ENCODE data around the gene TGM5. TPM values are rescaled to one million over a fixed set of nuclear protein-coding genes. Genes with fewer than 3 reads are reported as not detected.

Gene TGM5
- total and polyA plus RNA-seq, 7 experiments from 2014 or later = 0.27 TPM; not detected in 6

DNA sequence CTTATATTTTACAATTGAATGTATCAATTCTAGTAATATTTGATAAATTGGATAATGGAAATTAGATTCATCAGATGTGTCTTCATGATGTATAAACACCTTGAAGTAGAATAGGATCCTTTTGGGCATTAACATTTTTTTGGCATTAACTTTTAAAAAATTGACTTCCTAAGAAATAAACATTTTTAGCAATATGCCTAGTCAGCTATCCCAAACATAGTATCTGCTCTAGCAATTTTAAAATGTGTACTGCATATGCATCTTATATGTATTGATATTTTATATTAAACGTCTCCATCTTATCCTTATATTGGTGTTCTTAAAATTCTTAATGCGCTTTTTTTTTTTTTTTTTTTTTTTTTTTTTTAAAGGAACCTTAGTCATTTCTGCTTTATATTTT lies 73.0 kb downstream of the TGM5 start:
- Mint-ChIP-seq H3K27ac (no peak overlapping the region), H3K4me3 (no peak overlapping the region), H3K36me3 (peaks cover 30 to 59% (median 49%) of the 10 kb centered on the region in 5 donors), H3K4me1 (peaks cover 4 to 24% (median 10%) of the 10 kb centered on the region in 7 donors), H3K9me3 (peaks cover 0 to 9% (median 4%) of the 10 kb centered on the region in 11 donors), H3K27me3 (no peaks in the 10 kb centered on the region)
- DNase-seq (no peak), ATAC-seq (no peak)
- ChIA-PET POLR2A (interaction anchor here (2.6 kb wide), 1 partner anchor 8 kb away, joined by 8 read pairs; the partner anchor contains the start of gene CCNDBP1), CTCF (interaction anchor here (1.3 kb wide), 1 partner anchor 11 kb away, joined by 4 read pairs; no protein-coding TSS in a partner anchor)
- no peak overlapping the region for H3K27ac ChIP-seq (ENCODE audit: low read depth, low read length)
- H3K27me3 ChIP-seq (ENCODE audit: control insufficient read depth in 2 of 2, insufficient read depth in 2 of 2, low read length in 2 of 2) = no peaks in the 10 kb centered on the region
- no peaks in the 10 kb centered on the region for H3K9me3 ChIP-seq (ENCODE audit: control insufficient read depth in 2 of 3, low read length in 3 of 3)
- peaks cover 28 to 79% (median 45%) of the 10 kb centered on the region in 3 experiments for H3K36me3 ChIP-seq (ENCODE audit: control insufficient read depth in 2 of 3, insufficient read depth in 3 of 3, low read length in 3 of 3)
- H3K4me3 ChIP-seq (ENCODE audit: low read length) = no peak overlapping the region
- intact Hi-C loops (cut with micrococcal nuclease) = no loop called here
- H3K4me1 ChIP-seq (ENCODE audit: control insufficient read depth in 2 of 2, insufficient read depth in 2 of 2, low read length in 2 of 2) = no peaks in the 10 kb centered on the region

DNA sequence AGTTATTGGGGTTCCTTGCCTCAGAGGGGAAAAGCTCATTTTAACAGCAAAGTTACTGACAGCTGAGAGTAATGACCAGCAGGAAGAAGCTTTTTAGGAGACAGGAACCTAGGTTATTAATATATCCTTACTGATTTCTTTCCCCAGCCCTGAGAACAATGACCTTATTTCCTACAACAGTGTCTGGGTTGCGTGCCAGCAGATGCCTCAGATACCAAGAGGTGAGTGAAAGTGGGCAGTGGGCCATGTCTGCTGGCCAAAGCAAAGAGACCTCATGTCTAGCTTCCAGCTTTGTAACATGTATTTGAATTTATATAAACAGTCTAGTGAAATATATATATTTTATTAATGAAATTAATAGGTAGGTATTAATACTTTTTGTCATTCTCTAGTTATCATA lies 76.5 kb downstream of the TGM5 start:
- Histone ChIP-seq H3K27ac (ENCODE audit: low read depth, low read length) (no peak overlapping the region), H3K4me1 (ENCODE audit: control insufficient read depth in 2 of 2, insufficient read depth in 2 of 2, low read length in 2 of 2) (peaks cover 11 to 22% of the 10 kb centered on the region in 2 donors), H3K36me3 (ENCODE audit: control insufficient read depth in 2 of 3, insufficient read depth in 3 of 3, low read length in 3 of 3) (peaks cover 23 to 58% (median 41%) of the 10 kb centered on the region in 3 experiments), H3K9me3 (ENCODE audit: control insufficient read depth in 2 of 3, low read length in 3 of 3) (no peaks in the 10 kb centered on the region), H3K4me3 (ENCODE audit: low read length) (no peak overlapping the region), H3K27me3 (ENCODE audit: control insufficient read depth in 2 of 2, insufficient read depth in 2 of 2, low read length in 2 of 2) (no peaks in the 10 kb centered on the region)
- no peaks in the 10 kb centered on the region for H3K27me3 Mint-ChIP-seq
- H3K4me1 Mint-ChIP-seq = peaks cover 19 to 54% (median 36%) of the 10 kb centered on the region in 7 donors
- DNase-seq (no peak), ATAC-seq (no peak)
- peaks cover 12 to 36% (median 34%) of the 10 kb centered on the region in 5 donors for H3K36me3 Mint-ChIP-seq
- intact Hi-C loops (cut with micrococcal nuclease) = no loop called here
- ChIA-PET CTCF (interaction anchor here (1.3 kb wide), 1 partner anchor 14 kb away, joined by 6 read pairs; no protein-coding TSS in a partner anchor), POLR2A (interaction anchor here (0.5 kb wide), 1 partner anchor 51 kb away, joined by 5 read pairs; no protein-coding TSS in a partner anchor)
- no peak overlapping the region for H3K4me3 Mint-ChIP-seq
- no peaks in the 10 kb centered on the region for H3K9me3 Mint-ChIP-seq
- no peak overlapping the region for H3K27ac Mint-ChIP-seq

DNA sequence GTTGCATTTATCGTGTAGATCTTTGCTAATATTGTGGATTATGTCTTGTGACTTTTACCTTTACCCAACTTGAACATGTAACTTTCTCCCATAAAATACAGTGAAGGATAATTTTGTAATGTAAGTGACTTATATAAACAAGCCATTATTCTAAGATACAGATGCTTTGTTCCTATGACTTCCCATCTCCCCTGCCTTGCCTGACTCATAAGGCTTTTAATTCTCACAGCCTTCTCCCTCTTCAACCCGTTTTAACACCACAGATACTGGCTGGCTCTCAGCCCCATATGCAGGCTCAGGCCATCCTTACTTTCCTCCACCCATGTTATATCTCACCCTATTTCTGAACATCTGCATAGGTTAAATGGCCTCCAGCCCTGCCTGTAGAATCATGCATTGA lies 77.4 kb downstream of the TGM5 start:
- ChIA-PET POLR2A (no interaction called here), CTCF (no interaction called here)
- ATAC-seq (no peak), DNase-seq (no peak)
- peaks cover 12 to 32% (median 26%) of the 10 kb centered on the region in 5 donors for H3K36me3 Mint-ChIP-seq
- peaks cover 16 to 22% of the 10 kb centered on the region in 2 donors for H3K4me1 ChIP-seq (ENCODE audit: control insufficient read depth in 2 of 2, insufficient read depth in 2 of 2, low read length in 2 of 2)
- no peaks in the 10 kb centered on the region for H3K9me3 Mint-ChIP-seq
- H3K27me3 Mint-ChIP-seq = no peaks in the 10 kb centered on the region
- H3K4me3 ChIP-seq (ENCODE audit: low read length) = no peak overlapping the region
- intact Hi-C loops (cut with micrococcal nuclease) = loop anchor here (5.0 to 10.0 kb wide), 5 partner anchors 37 to 1217 kb away; partner anchors contain the start of genes EHD4 (in 1 of the 2), MAP1A (in 1 of the 2) and STARD9 (in 1 of the 2)
- peaks cover 23 to 50% (median 41%) of the 10 kb centered on the region in 3 experiments for H3K36me3 ChIP-seq (ENCODE audit: control insufficient read depth in 2 of 3, insufficient read depth in 3 of 3, low read length in 3 of 3)
- H3K4me3 Mint-ChIP-seq = peak overlapping the region in 3 of 10 donors; percentile 2 to 57 (median 40)
- no peaks in the 10 kb centered on the region for H3K9me3 ChIP-seq (ENCODE audit: control insufficient read depth in 2 of 3, low read length in 3 of 3)
- peak overlapping the region in 2 of 9 donors; percentile 0 to 5 for H3K27ac Mint-ChIP-seq
- H3K27me3 ChIP-seq (ENCODE audit: control insufficient read depth in 2 of 2, insufficient read depth in 2 of 2, low read length in 2 of 2) = no peaks in the 10 kb centered on the region
- H3K4me1 Mint-ChIP-seq = peaks cover 19 to 63% (median 39%) of the 10 kb centered on the region in 7 donors
- H3K27ac ChIP-seq (ENCODE audit: low read depth, low read length) = no peak overlapping the region

- peaks cover 12 to 31% (median 21%) of the 10 kb centered on the region in 5 donors for H3K36me3 Mint-ChIP-seq
- POLR2A ChIA-PET = no interaction called here
Observed at GRCh38 chr15:43187544-43188155, 79.1 kb downstream of the TGM5 start.

DNA sequence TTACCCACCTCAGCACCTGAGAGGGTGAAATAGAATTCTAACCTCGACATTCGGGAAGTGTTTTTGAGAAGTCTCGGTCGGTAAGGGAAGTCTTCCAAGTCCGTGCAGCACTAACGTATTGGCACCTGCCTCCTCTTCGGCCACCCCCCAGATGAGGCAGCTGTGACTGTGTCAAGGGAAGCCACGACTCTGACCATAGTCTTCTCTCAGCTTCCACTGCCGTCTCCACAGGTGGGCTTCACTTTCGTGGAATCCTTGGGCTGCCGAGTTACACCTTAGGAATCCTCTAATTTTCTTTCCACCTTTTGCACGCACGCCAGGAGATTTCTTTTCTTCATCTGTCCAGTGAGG lies 80.8 kb downstream of the TGM5 start:
- ChIA-PET POLR2A (interaction anchor here (0.9 to 2.8 kb wide), 6 partner anchors 8 to 144 kb away, joined by 3 to 12 read pairs (median 5); partner anchors contain the start of genes LCMT2 and UBR1), CTCF (interaction anchor here (1.1 kb wide), 2 partner anchors 17 to 100 kb away, joined by 3 to 8 read pairs; no protein-coding TSS in a partner anchor)
- Histone ChIP-seq H3K36me3 (ENCODE audit: control insufficient read depth in 2 of 3, insufficient read depth in 3 of 3, low read length in 3 of 3) (peaks cover 10 to 20% (median 16%) of the 10 kb centered on the region in 3 experiments), H3K4me3 (ENCODE audit: low read length) (peak overlapping the region; percentile 91), H3K27me3 (ENCODE audit: control insufficient read depth in 2 of 2, insufficient read depth in 2 of 2, low read length in 2 of 2) (no peaks in the 10 kb centered on the region), H3K4me1 (ENCODE audit: control insufficient read depth in 2 of 2, insufficient read depth in 2 of 2, low read length in 2 of 2) (peaks cover 16 to 22% of the 10 kb centered on the region in 2 donors), H3K27ac (ENCODE audit: low read depth, low read length) (peak overlapping the region; percentile 95), H3K9me3 (ENCODE audit: control insufficient read depth in 2 of 3, low read length in 3 of 3) (no peaks in the 10 kb centered on the region)
- H3K9me3 Mint-ChIP-seq = no peaks in the 10 kb centered on the region
- peaks cover 19 to 58% (median 39%) of the 10 kb centered on the region in 7 donors for H3K4me1 Mint-ChIP-seq
- peak overlapping the region; percentile 90 to 98 (median 96) for H3K4me3 Mint-ChIP-seq
- intact Hi-C loops (cut with micrococcal nuclease) = loop anchor here (5.0 to 10.0 kb wide), 5 partner anchors 34 to 1214 kb away; partner anchors contain the start of genes EHD4 (in 1 of the 2), MAP1A (in 1 of the 2) and STARD9 (in 1 of the 2)
- DNase-seq (no peak), ATAC-seq (peak; percentile 6)
- peak overlapping the region; percentile 95 to 99 (median 98) for H3K27ac Mint-ChIP-seq
- no peaks in the 10 kb centered on the region for H3K27me3 Mint-ChIP-seq
- peaks cover 7 to 23% (median 12%) of the 10 kb centered on the region in 5 donors for H3K36me3 Mint-ChIP-seq

More at GRCh38 chr15:43187544-43188155, 79.1 kb downstream of the TGM5 start:
- no peak for ATAC-seq
- no peaks in the 10 kb centered on the region for H3K9me3 ChIP-seq (ENCODE audit: control insufficient read depth in 2 of 3, low read length in 3 of 3)
- H3K36me3 ChIP-seq (ENCODE audit: control insufficient read depth in 2 of 3, insufficient read depth in 3 of 3, low read length in 3 of 3) = peaks cover 19 to 37% (median 30%) of the 10 kb centered on the region in 3 experiments
- no peaks in the 10 kb centered on the region for H3K9me3 Mint-ChIP-seq
- peak in 7 of 9 donors; percentile 16 to 61 (median 39) for DNase-seq
- H3K27me3 ChIP-seq (ENCODE audit: control insufficient read depth in 2 of 2, insufficient read depth in 2 of 2, low read length in 2 of 2) = no peaks in the 10 kb centered on the region
- intact Hi-C loops (cut with micrococcal nuclease) = loop anchor here (1.0 to 10.0 kb wide), 8 partner anchors 17 to 1215 kb away; partner anchors contain the start of genes EHD4 (in 1 of the 2), MAP1A (in 1 of the 2) and STARD9 (in 1 of the 2)
- peaks cover 16 to 22% of the 10 kb centered on the region in 2 donors for H3K4me1 ChIP-seq (ENCODE audit: control insufficient read depth in 2 of 2, insufficient read depth in 2 of 2, low read length in 2 of 2)
- peak overlapping the region; percentile 65 to 97 (median 85) for H3K4me3 Mint-ChIP-seq
- CTCF ChIA-PET = no interaction called here
- H3K4me3 ChIP-seq (ENCODE audit: low read length) = no peak overlapping the region
- H3K4me1 Mint-ChIP-seq = peaks cover 19 to 63% (median 39%) of the 10 kb centered on the region in 7 donors
- peak overlapping the region in 7 of 9 donors; percentile 34 to 98 (median 54) for H3K27ac Mint-ChIP-seq
- no peak overlapping the region for H3K27ac ChIP-seq (ENCODE audit: low read depth, low read length)
- no peaks in the 10 kb centered on the region for H3K27me3 Mint-ChIP-seq

DNA sequence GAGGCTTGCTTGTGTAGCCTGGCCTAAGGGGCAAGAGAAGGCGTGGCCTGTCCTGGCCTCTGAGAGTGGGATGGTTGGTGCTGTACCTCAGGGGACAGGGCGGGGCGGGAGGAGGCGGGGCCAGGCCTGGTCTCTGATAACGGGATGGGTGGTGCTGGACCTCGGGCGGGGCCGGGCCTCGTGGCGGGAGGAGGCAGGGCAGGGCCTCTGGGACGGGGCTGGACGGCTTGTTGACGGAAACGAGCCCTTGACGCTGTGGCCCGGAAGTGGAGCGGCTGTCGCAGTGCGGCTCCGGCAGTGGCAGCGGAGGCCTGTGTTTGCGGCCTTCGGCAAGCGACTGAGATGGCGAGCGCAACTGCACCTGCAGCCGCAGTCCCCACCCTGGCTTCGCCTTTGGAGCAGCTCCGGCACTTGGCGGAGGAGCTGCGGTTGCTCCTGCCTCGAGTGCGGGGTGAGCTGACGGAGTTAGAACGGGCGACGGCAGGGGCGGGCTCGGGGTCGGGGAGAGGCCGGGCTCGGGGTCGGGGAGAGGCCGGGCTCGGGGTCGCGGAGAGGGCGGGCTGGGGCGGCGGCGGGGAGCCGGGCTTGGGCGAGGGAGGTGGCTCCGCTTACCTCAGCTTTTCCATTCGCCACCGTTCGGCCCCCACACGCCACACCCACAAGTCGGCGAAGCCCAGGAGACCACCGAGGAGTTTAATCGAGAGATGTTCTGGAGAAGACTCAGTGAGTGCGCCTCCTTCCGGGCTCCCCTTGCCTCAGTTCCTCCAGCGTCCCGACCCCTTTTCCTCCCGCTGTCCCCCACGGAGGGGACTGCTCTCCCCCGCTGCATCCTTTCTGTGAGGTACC lies 81.3 kb downstream of the TGM5 start, which contains the start of gene CCNDBP1:
Gene CCNDBP1 (plus strand): TSS at position 247 of the 846 bp plus-strand sequence. CDS start 96 bp downstream, at position 343.
- ATAC-seq (peak; percentile 91), DNase-seq (peak; percentile 69 to 90 (median 79))
- CTCF ChIA-PET = no interaction called here
- H3K4me1 ChIP-seq (ENCODE audit: control insufficient read depth in 2 of 2, insufficient read depth in 2 of 2, low read length in 2 of 2) = peaks cover 16 to 22% of the 10 kb centered on the region in 2 donors
- H3K4me3 Mint-ChIP-seq = peak within 1 kb of the TSS; percentile 90 to 98 (median 96)
- no peaks in the 10 kb centered on the region for H3K27me3 ChIP-seq (ENCODE audit: control insufficient read depth in 2 of 2, insufficient read depth in 2 of 2, low read length in 2 of 2)
- H3K27ac Mint-ChIP-seq = peak within 1 kb of the TSS; percentile 95 to 99 (median 98)
- intact Hi-C loops (cut with micrococcal nuclease) = loop anchor here (1.0 to 10.0 kb wide), 13 partner anchors 33 to 1241 kb away; partner anchors contain the start of genes TTBK2 (in 2 of the 2), CTDSPL2 (in 1 of the 2), EHD4 (in 1 of the 2) and GANC (in 1 of the 2)
- H3K36me3 Mint-ChIP-seq = peaks cover 6 to 18% (median 10%) of the 10 kb centered on the region in 5 donors
- peak within 1 kb of the TSS; percentile 91 for H3K4me3 ChIP-seq (ENCODE audit: low read length)
- peaks cover 19 to 54% (median 35%) of the 10 kb centered on the region in 7 donors for H3K4me1 Mint-ChIP-seq
- no peaks in the 10 kb centered on the region for H3K9me3 Mint-ChIP-seq
- H3K27me3 Mint-ChIP-seq = no peaks in the 10 kb centered on the region
- POLR2A ChIA-PET = interaction anchor here (0.9 to 2.8 kb wide), 7 partner anchors 9 to 144 kb away, joined by 3 to 12 read pairs (median 4); partner anchors contain the start of genes LCMT2 and UBR1
- no peaks in the 10 kb centered on the region for H3K9me3 ChIP-seq (ENCODE audit: control insufficient read depth in 2 of 3, low read length in 3 of 3)
- H3K27ac ChIP-seq (ENCODE audit: low read depth, low read length) = peak within 1 kb of the TSS; percentile 95
- H3K36me3 ChIP-seq (ENCODE audit: control insufficient read depth in 2 of 3, insufficient read depth in 3 of 3, low read length in 3 of 3) = peaks cover 8 to 14% (median 13%) of the 10 kb centered on the region in 3 experiments

All from naive thymus-derived CD4-positive, alpha-beta T cell (primary cell).